HG03354 (cell line): Measurements from ENCODE around the gene UCP3.

ENCODE experiments used
- ATAC-seq: cut with Tn5 transposase; IDR thresholded peaks from one replicate; pipeline ENCODE4 v1.9.1; 2021; ENCODE audit warnings: mild to moderate bottlenecking; ENCODE audit not compliant: unreplicated experiment, poor library complexity, severe bottlenecking

UCP3 gene

GRCh38 chr11:74019104-74019738 is 10.3 kb upstream of the UCP3 start:
- ATAC-seq: no peak

- ATAC-seq: no peak
These were observed 9.6 kb upstream of the UCP3 start for GRCh38 chr11:74018331-74019005.

GRCh38 chr11:74017631-74018030 is 8.7 kb upstream of the UCP3 start:
- no peak for ATAC-seq

GRCh38 chr11:74015919-74016684 is 7.2 kb upstream of the UCP3 start:
- no peak for ATAC-seq

GRCh38 chr11:74014880-74015279 is 6.0 kb upstream of the UCP3 start:
- no peak for ATAC-seq

- ATAC-seq: no peak
These were observed 4.3 kb upstream of the UCP3 start for GRCh38 chr11:74013141-74013540.

GRCh38 chr11:74012074-74012809 is 3.4 kb upstream of the UCP3 start:
- ATAC-seq: no peak

- ATAC-seq: peak; percentile 82
These were observed 2.6 kb upstream of the UCP3 start for GRCh38 chr11:74011360-74012073.

GRCh38 chr11:74010306-74011300 is 1.7 kb upstream of the UCP3 start:
- no peak for ATAC-seq

GRCh38 chr11:74009675-74010305 is 905 bp upstream of the UCP3 start:
- ATAC-seq: no peak

GRCh38 chr11:74009230-74009547 is 304 bp upstream of the UCP3 start:
- ATAC-seq: no peak

- no peak for ATAC-seq
These were observed 1.1 kb downstream of the UCP3 start for GRCh38 chr11:74007691-74008372.

GRCh38 chr11:74006743-74007304 is 2.1 kb downstream of the UCP3 start:
- ATAC-seq: no peak

- ATAC-seq: no peak
These were observed 3.0 kb downstream of the UCP3 start for GRCh38 chr11:74005721-74006517.

GRCh38 chr11:74004759-74005615 is 3.9 kb downstream of the UCP3 start:
- ATAC-seq: no peak
